ENCODE data around the gene NSD1. TPM values are rescaled to one million over a fixed set of nuclear protein-coding genes. Genes with fewer than 3 reads are reported as not detected.
"Not testable (repeated sequence)": the region's sequence is repeated elsewhere in the genome, so short reads cannot be mapped to it uniquely, and the experiment has no call there.

Gene NSD1
- total RNA-seq, 2 donors from 2014 or later: 89.8 to 114 TPM

- ATAC-seq (replicated peaks in 1 of 2) (no peak), DNase-seq (no peak)
- Mint-ChIP-seq H3K27me3 (ENCODE audit: low read depth) (no peaks in the 10 kb centered on the region), H3K4me3 (no peak overlapping the region), H3K36me3 (ENCODE audit: insufficient read depth in 2 of 2) (peaks cover 0 to 29% of the 10 kb centered on the region in 2 donors), H3K9me3 (no peaks in the 10 kb centered on the region), H3K4me1 (ENCODE audit: low read depth) (peaks cover 16% of the 10 kb centered on the region), H3K27ac (no peak overlapping the region)
These were observed 13.5 kb downstream of the NSD1 start for GRCh38 chr5:177146891-177147638.

DNA sequence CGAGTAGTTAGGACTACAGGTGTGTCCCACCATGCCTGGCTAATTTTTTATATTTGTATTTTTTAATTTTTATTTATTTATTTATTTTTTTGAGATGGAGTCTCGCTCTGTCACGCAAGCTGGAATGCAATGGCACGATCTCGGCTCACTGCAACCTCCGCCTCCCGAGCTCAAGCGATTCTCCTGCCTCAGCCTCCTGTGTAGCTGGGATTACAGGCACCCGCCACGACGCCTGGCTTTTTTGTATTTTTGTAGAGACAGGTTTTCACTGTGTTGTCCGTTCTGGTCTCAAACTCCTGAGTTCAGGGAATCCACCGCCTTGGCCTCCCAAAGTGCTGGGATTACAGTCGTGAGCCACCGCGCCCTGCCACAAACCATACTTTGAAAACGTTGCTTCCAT, 16.5 kb downstream of the NSD1 start:
- not testable (repeated sequence) for DNase-seq; H3K4me3 Mint-ChIP-seq; H3K27me3 Mint-ChIP-seq (ENCODE audit: low read depth); ATAC-seq (replicated peaks in 1 of 2); H3K4me1 Mint-ChIP-seq (ENCODE audit: low read depth); H3K27ac Mint-ChIP-seq; H3K9me3 Mint-ChIP-seq
- H3K36me3 Mint-ChIP-seq (ENCODE audit: insufficient read depth in 2 of 2): peaks cover 0 to 23% of the 10 kb centered on the region in 2 donors

DNA sequence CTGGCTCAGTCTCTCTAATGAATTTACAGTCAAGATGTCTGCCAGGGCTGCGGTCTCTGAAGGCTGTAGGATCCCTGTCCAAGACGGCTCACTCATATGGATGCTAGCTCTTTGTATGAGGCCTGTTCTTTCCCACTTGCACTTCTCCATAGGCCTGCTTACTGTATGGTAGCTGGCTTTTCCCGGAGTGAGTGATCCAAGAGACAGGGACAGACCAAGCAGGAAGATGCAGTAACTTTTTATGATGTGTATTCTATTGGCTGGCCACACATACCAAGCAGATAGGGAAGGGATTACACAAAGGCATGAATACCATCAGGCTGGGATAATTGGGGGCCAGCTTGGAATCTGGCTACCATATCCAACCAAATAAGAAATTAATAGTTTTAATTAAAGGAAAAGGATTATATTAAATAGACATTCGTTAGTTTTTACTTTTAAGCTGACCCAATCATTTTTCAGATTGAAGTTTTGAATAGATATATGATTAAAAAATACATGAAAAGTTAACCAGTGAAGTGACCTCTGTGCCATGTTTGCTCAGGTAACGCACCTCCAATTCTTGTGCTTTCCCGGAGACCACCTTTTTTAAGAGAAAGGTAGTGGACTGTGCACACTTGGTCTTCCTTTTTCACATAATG, 20.6 kb downstream of the NSD1 start:
- H3K9me3 Mint-ChIP-seq: no peaks in the 10 kb centered on the region
- DNase-seq (no peak), ATAC-seq (replicated peaks in 1 of 2) (no peak)
- H3K36me3 Mint-ChIP-seq (ENCODE audit: insufficient read depth in 2 of 2): peaks cover 0 to 11% of the 10 kb centered on the region in 2 donors
- H3K27me3 Mint-ChIP-seq (ENCODE audit: low read depth): no peaks in the 10 kb centered on the region
- H3K4me1 Mint-ChIP-seq (ENCODE audit: low read depth): peaks cover 3% of the 10 kb centered on the region
- H3K27ac Mint-ChIP-seq: no peak overlapping the region
- H3K4me3 Mint-ChIP-seq: no peak overlapping the region

GRCh38 chr5:177162379-177162778, 28.8 kb downstream of the NSD1 start:
- H3K9me3 Mint-ChIP-seq: no peaks in the 10 kb centered on the region
- no peaks in the 10 kb centered on the region for H3K27me3 Mint-ChIP-seq (ENCODE audit: low read depth)
- peaks cover 0 to 11% of the 10 kb centered on the region in 2 donors for H3K36me3 Mint-ChIP-seq (ENCODE audit: insufficient read depth in 2 of 2)
- peaks cover 11% of the 10 kb centered on the region for H3K4me1 Mint-ChIP-seq (ENCODE audit: low read depth)
- no peak for ATAC-seq (replicated peaks in 1 of 2)
- DNase-seq: no peak
- no peak overlapping the region for H3K27ac Mint-ChIP-seq
- H3K4me3 Mint-ChIP-seq: no peak overlapping the region

DNA sequence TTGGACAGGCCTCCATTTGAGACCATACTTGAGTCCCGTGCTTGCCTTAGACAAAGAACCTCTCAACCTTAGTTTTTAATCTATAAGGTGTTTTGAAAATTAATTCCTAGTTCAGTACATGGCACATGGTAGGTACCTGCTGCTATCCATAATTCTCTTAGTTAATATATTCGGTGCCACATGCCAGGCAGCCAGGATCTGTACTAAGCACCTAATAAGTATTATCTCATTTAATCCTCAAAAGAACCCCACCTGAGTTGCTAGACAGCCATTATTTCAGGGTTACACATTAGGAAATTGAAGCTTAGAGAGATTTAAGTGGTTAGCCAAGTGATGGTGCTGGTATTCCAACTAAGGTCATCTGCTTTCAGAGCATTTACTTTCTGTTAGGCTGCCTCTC, 29.9 kb downstream of the NSD1 start:
- H3K27me3 Mint-ChIP-seq (ENCODE audit: low read depth): no peaks in the 10 kb centered on the region
- ATAC-seq (replicated peaks in 1 of 2) (no peak), DNase-seq (no peak)
- no peak overlapping the region for H3K4me3 Mint-ChIP-seq
- H3K4me1 Mint-ChIP-seq (ENCODE audit: low read depth): peaks cover 11% of the 10 kb centered on the region
- H3K9me3 Mint-ChIP-seq: no peaks in the 10 kb centered on the region
- H3K36me3 Mint-ChIP-seq (ENCODE audit: insufficient read depth in 2 of 2): peaks cover 0 to 11% of the 10 kb centered on the region in 2 donors
- H3K27ac Mint-ChIP-seq: peak overlapping the region; percentile 33

DNA sequence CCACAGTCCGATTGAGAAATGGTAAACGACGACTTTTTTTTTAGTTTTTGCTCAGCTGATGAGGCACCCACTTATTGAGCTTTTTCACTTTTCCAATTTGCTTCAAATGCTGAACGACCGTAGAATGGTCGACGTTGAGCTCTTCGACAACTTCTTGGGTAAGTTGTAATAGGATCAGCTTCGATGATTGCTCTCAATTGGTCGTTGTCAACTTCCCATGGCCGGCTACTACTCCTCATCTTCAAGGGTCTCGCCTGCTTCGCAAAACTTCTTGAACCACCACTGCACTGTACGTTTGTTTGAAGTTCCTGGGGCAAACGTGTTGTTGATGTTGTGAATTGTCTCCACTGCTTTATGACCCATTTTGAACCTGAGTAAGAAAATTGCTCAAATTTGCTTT, 35.7 kb downstream of the NSD1 start:
- DNase-seq: no peak
- Mint-ChIP-seq H3K9me3 (no peaks in the 10 kb centered on the region), H3K27ac (no peak overlapping the region), H3K27me3 (ENCODE audit: low read depth) (no peaks in the 10 kb centered on the region), H3K36me3 (ENCODE audit: insufficient read depth in 2 of 2) (peaks cover 4 to 16% of the 10 kb centered on the region in 2 donors), H3K4me1 (ENCODE audit: low read depth) (peaks cover 5% of the 10 kb centered on the region), H3K4me3 (no peak overlapping the region)
- ATAC-seq (replicated peaks in 1 of 2): no peak

- H3K9me3 Mint-ChIP-seq: no peaks in the 10 kb centered on the region
These were observed 38.4 kb downstream of the NSD1 start for GRCh38 chr5:177171961-177172360.

GRCh38 chr5:177175336-177175735, 41.8 kb downstream of the NSD1 start:
- no peaks in the 10 kb centered on the region for H3K9me3 Mint-ChIP-seq
- DNase-seq (no peak), ATAC-seq (replicated peaks in 1 of 2) (no peak)
- peaks cover 5% of the 10 kb centered on the region for H3K4me1 Mint-ChIP-seq (ENCODE audit: low read depth)
- peaks cover 0 to 5% of the 10 kb centered on the region in 2 donors for H3K36me3 Mint-ChIP-seq (ENCODE audit: insufficient read depth in 2 of 2)
- no peaks in the 10 kb centered on the region for H3K27me3 Mint-ChIP-seq (ENCODE audit: low read depth)
- H3K27ac Mint-ChIP-seq: no peak overlapping the region
- H3K4me3 Mint-ChIP-seq: no peak overlapping the region

More at GRCh38 chr5:177171961-177172360, 38.4 kb downstream of the NSD1 start:
- H3K4me1 Mint-ChIP-seq (ENCODE audit: low read depth): peaks cover 5% of the 10 kb centered on the region
- H3K27me3 Mint-ChIP-seq (ENCODE audit: low read depth): no peaks in the 10 kb centered on the region
- DNase-seq (no peak), ATAC-seq (replicated peaks in 1 of 2) (no peak)
- peak overlapping the region; percentile 9 for H3K27ac Mint-ChIP-seq
- H3K36me3 Mint-ChIP-seq (ENCODE audit: insufficient read depth in 2 of 2): peaks cover 4 to 11% of the 10 kb centered on the region in 2 donors
- no peak overlapping the region for H3K4me3 Mint-ChIP-seq

- H3K4me3 Mint-ChIP-seq: no peak overlapping the region
- ATAC-seq (replicated peaks in 1 of 2) (no peak), DNase-seq (no peak)
- no peak overlapping the region for H3K27ac Mint-ChIP-seq
- peaks cover 0 to 4% of the 10 kb centered on the region in 2 donors for H3K36me3 Mint-ChIP-seq (ENCODE audit: insufficient read depth in 2 of 2)
- H3K9me3 Mint-ChIP-seq: no peaks in the 10 kb centered on the region
- no peaks in the 10 kb centered on the region for H3K27me3 Mint-ChIP-seq (ENCODE audit: low read depth)
- H3K4me1 Mint-ChIP-seq (ENCODE audit: low read depth): peaks cover 5% of the 10 kb centered on the region
These were observed 42.7 kb downstream of the NSD1 start for GRCh38 chr5:177176175-177176711.

- not testable (repeated sequence) for H3K27me3 Mint-ChIP-seq (ENCODE audit: low read depth); H3K27ac Mint-ChIP-seq; H3K9me3 Mint-ChIP-seq; DNase-seq; ATAC-seq (replicated peaks in 1 of 2); H3K4me3 Mint-ChIP-seq; H3K36me3 Mint-ChIP-seq (ENCODE audit: insufficient read depth in 2 of 2); H3K4me1 Mint-ChIP-seq (ENCODE audit: low read depth)
These were observed 44.4 kb downstream of the NSD1 start for GRCh38 chr5:177177847-177178437.

- H3K36me3 Mint-ChIP-seq (ENCODE audit: insufficient read depth in 2 of 2): peaks cover 0 to 2% of the 10 kb centered on the region in 2 donors
- H3K9me3 Mint-ChIP-seq: no peaks in the 10 kb centered on the region
- DNase-seq (no peak), ATAC-seq (replicated peaks in 1 of 2) (no peak)
- H3K27ac Mint-ChIP-seq: peak overlapping the region; percentile 42
- H3K27me3 Mint-ChIP-seq (ENCODE audit: low read depth): no peaks in the 10 kb centered on the region
- H3K4me1 Mint-ChIP-seq (ENCODE audit: low read depth): peaks cover 9% of the 10 kb centered on the region
- H3K4me3 Mint-ChIP-seq: no peak overlapping the region
These were observed 45.2 kb downstream of the NSD1 start for GRCh38 chr5:177178733-177179304.

DNA sequence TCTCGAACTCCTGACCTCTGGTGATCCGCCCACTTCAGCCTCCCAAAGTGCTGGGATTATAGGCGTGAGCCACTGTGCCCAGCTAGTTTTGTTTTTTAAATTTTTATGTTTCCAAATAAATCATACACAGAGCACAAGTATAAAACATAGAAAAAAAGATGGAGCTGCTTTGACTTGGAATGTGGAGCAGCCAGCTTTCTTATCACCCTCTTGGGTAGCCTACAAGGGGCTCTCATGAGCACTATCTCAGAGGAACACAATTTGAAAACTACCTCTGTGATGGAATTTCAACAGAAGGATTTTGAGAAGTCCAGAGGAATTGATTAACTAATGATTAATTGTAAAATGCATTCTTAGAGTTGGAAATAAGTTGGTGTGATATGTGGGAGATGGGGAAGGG, 45.9 kb downstream of the NSD1 start:
- H3K27ac Mint-ChIP-seq: no peak overlapping the region
- peaks cover 15% of the 10 kb centered on the region for H3K4me1 Mint-ChIP-seq (ENCODE audit: low read depth)
- DNase-seq (no peak), ATAC-seq (replicated peaks in 1 of 2) (no peak)
- no peak overlapping the region for H3K4me3 Mint-ChIP-seq
- no peaks in the 10 kb centered on the region for H3K27me3 Mint-ChIP-seq (ENCODE audit: low read depth)
- H3K9me3 Mint-ChIP-seq: no peaks in the 10 kb centered on the region
- H3K36me3 Mint-ChIP-seq (ENCODE audit: insufficient read depth in 2 of 2): peaks cover 0 to 2% of the 10 kb centered on the region in 2 donors

DNA sequence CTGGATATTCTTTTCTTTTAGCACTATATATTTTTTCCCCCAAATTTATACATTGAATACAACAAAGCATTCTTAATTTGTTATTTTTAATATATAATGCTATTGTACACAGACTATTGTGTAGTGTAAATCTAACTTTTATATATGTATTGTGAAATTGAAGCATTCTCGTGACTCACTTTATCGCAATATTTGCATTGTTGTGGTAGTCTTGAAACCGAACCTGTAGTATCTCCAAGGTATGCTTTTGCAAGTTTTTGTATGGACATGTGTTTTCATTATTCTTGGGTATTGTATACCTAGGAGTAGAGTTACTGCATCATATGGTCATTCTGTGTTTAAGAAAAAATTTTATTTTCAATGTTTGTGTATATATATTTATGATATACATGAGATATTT, 49.6 kb downstream of the NSD1 start:
- Mint-ChIP-seq H3K9me3 (no peaks in the 10 kb centered on the region), H3K4me3 (no peak overlapping the region), H3K4me1 (ENCODE audit: low read depth) (peaks cover 25% of the 10 kb centered on the region), H3K27me3 (ENCODE audit: low read depth) (no peaks in the 10 kb centered on the region), H3K36me3 (ENCODE audit: insufficient read depth in 2 of 2) (peaks cover 0 to 4% of the 10 kb centered on the region in 2 donors), H3K27ac (no peak overlapping the region)
- no peak for DNase-seq
- ATAC-seq (replicated peaks in 1 of 2): no peak
